SK-N-SH treated with all-trans-retinoic acid at 6 μM for 48 hours (cell line): ENCODE results near the gene RYR1.

ENCODE experiments used
- BACH2 ChIP-seq: fragments of 250-450 bp; sonication (Bioruptor Pico); IDR thresholded peaks from 2 replicates; pipeline ENCODE4 v1.9.0; 2021; ENCODE audit warnings: mild to moderate bottlenecking, borderline replicate concordance
- CREB5 ChIP-seq: fragments of 250-450 bp; sonication (Bioruptor Pico); IDR thresholded peaks from 2 replicates; pipeline ENCODE4 v1.5.1; 2020; ENCODE audit warnings: low read depth, mild to moderate bottlenecking, moderate library complexity
- CSDC2 ChIP-seq: fragments of 250-450 bp; sonication (Bioruptor Pico); IDR thresholded peaks from 2 replicates; pipeline ENCODE4 v1.5.0; 2020; ENCODE audit warnings: mild to moderate bottlenecking, moderate library complexity
- ESRRG ChIP-seq: fragments of 250-450 bp; sonication (Bioruptor Pico); IDR thresholded peaks from 2 replicates; pipeline ENCODE4 v1.6.1; 2021; ENCODE audit warnings: mild to moderate bottlenecking
- ISL1 ChIP-seq: fragments of 250-450 bp; sonication (Bioruptor Pico); IDR thresholded peaks from 2 replicates; pipeline ENCODE4 v2.1.2; 2022; ENCODE audit warnings: mild to moderate bottlenecking, moderate library complexity
- OSR1 ChIP-seq: fragments of 250-450 bp; sonication (Bioruptor Pico); IDR thresholded peaks from 2 replicates; pipeline ENCODE4 v1.8.0; 2022; ENCODE audit warnings: moderate library complexity, mild to moderate bottlenecking, inconsistent platforms
- PATZ1 ChIP-seq: fragments of 250-450 bp; sonication (Bioruptor Pico); IDR thresholded peaks from 2 replicates; pipeline ENCODE4 v1.8.0; 2020; ENCODE audit warnings: mild to moderate bottlenecking, moderate library complexity, borderline replicate concordance
- RARB ChIP-seq: fragments of 250-450 bp; sonication (Bioruptor Pico); IDR thresholded peaks from 2 replicates; pipeline ENCODE4 v1.8.0; 2021; ENCODE audit warnings: mild to moderate bottlenecking, moderate library complexity
- TCF4 ChIP-seq: fragments of 250-450 bp; sonication (Bioruptor Pico); IDR thresholded peaks from 2 replicates; pipeline ENCODE4 v1.8.0; 2021; ENCODE audit warnings: mild to moderate bottlenecking, moderate library complexity, borderline replicate concordance
- TOX ChIP-seq: fragments of 250-450 bp; sonication (Bioruptor Pico); IDR thresholded peaks from 2 replicates; pipeline ENCODE4 v1.8.0; 2021; ENCODE audit warnings: mild to moderate bottlenecking, moderate library complexity, borderline replicate concordance
- TSHZ2 ChIP-seq: fragments of 250-450 bp; sonication (Bioruptor Pico); IDR thresholded peaks from 2 replicates; pipeline ENCODE4 v1.5.0; 2020; ENCODE audit warnings: mild to moderate bottlenecking, moderate library complexity

GRCh38 chr19:38388349-38389100 lies 45.0 kb upstream of the RYR1 start, which contains the start of gene SPRED3:
- TF ChIP-seq ESRRG = no peak
- TF ChIP-seq OSR1 (CRISPR knock-in tag) = no peak
- TF ChIP-seq TCF4 (CRISPR knock-in tag) = no peak
- no peak for TF ChIP-seq ISL1 (CRISPR knock-in tag)
- TF ChIP-seq RARB (CRISPR knock-in tag) = no peak
- no peak for TF ChIP-seq CREB5
- no peak for TF ChIP-seq BACH2
- peak; percentile 90; the same call in 1 of the 2 replicates for TF ChIP-seq PATZ1 (CRISPR knock-in tag)
- TF ChIP-seq TSHZ2 (CRISPR knock-in tag) = no peak
- TF ChIP-seq CSDC2 (CRISPR knock-in tag) = no peak
- no peak for TF ChIP-seq TOX
